ENCODE measurements around the gene RAPGEFL1.
"Not testable (repeated sequence)": the region's sequence is repeated elsewhere in the genome, so short reads cannot be mapped to it uniquely, and the experiment has no call there.

RAPGEFL1 gene

DNA sequence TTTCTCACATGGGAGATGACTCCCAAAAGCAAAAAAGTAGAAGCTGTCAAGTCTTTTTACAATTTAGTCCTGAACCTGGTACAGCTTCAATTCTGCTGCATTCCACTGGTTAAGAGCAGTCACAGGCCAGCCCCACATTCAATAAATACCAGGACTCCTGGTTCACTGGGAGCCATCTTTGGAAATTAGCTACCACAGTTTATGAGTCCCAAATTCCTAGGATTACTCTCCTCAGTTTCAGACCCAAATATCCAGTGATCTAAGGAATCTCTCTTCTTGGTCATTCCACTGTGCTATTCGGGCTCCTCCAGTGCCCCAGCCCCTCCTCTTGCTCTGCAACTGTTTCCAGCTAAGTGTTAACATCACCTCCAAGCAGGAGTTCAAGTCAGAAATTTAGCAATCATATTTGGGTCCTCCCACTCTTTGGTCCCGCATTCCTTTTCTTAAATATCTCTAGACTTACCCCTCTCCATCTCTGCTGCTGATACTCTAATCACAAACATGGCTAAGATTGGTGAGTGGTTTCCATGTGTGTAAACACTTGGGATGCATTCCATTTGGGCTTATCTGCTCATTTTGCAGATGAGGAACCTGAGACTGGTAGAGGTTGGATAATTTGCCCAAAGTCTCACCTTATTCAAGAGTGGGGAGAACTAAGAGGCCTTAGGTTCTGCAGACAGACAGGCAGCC, 32.3 kb downstream of the RAPGEFL1 start:
- no peak for DNase-seq (ENCODE audit: low spot score)

DNA sequence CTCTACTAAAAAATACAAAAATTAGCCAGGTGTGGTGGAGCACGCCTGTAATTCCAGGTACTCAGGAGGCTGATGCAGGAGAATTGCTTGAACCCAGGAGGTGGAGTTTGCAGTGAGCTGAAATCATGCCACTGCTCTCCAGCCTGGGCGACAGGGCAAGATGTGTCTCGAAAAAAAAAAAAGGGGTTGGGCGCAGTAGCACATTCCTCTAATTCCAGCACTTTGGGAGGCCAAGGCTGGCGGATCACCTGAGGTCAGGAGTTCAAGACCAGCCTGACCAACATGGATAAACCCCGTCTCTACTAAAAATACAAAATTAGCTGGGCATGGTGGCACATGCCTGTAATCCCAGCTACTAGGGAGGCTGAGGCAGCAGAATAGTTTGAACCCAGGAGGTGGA, 36.6 kb downstream of the RAPGEFL1 start:
- DNase-seq (ENCODE audit: low spot score) = not testable (repeated sequence)

GRCh38 chr17:40218006-40218739, 40.9 kb downstream of the RAPGEFL1 start:
- no peak for DNase-seq (ENCODE audit: low spot score)

- DNase-seq (ENCODE audit: low spot score) = peak; percentile 96
These were observed 41.7 kb downstream of the RAPGEFL1 start, which contains the start of gene WIPF2 for GRCh38 chr17:40218740-40219593. WIPF2 (plus strand) TSS chr17:40219304; CDS start chr17:40256460, 37,156 bp downstream.

DNA sequence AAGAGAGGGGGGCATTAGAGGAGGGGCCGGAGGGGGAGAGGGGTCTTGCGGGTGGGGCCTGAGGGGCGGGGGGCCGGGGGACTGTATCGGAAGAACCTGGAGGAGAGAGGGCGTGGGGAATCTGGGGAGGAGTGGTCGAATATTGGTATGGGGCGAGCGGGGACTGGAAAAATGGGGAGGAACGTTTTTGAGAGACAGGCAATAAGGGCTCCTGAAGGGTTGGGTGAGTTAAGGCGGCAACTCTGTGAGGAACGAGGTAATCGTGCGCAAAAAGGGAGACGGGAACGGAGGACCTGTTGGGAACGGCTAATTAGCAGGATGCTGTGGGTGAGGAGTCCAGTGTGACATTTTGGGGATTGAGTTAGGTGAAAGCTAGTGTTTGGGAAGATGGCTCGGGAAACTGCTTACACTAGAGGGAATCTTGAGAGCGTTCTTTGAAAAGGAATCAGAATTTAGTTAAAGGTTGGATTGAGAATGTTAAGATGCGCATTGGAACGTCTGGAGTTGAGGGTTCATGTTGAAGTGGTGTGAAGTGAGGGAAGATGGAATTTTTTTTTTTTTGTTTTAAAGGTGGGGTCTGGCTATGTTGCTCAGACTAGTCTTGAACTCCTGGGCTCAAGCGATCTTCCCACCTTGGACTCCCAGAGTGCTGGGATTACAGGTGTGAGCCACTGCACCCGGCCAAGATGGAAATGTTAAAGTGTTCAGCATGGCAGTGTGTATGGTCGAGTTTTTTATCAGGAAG, 42.5 kb downstream of the RAPGEFL1 start:
- peak; percentile 9 for DNase-seq (ENCODE audit: low spot score)

DNA sequence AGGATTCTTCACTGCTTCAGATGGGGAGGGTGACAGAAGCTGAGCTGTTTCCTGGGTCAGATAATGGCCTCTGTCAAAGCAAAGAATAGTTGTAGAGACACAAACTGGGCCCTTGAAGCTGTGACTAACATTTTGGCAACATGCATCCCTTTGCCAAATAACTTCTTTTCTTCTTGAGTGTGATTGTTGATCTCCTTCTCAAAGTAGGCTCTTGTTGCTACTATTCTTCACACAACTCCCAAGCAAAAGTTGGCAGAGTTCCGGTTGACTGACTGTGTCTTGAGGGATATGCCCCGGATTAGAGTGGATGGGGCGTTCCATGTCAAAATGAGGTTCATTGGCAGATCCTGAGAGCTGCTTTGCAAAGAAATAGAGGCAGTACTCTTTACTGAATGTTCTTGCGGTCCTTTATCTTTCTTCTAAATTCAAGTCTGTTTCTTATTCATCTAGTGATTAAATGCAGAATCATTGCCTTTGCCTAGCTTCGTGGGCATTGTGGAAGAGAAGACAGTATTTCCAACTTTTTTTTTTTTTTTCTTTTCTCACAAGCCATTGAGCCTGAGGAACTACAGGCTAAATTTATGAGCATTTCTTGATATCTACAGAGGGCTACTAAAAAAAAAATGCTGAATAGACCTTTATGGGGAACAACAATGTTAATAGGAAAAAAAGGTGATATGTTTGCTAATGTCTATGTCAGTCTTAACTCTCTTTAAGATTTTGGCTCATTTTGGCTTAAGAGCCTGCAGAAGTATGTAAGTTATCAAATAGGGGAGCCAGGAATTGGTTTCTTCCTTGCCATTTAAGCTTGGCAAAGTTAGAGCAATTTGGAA, 47.7 kb downstream of the RAPGEFL1 start:
- DNase-seq (ENCODE audit: low spot score) = no peak

- not testable (repeated sequence) for DNase-seq (ENCODE audit: low spot score)
These were observed 51.9 kb downstream of the RAPGEFL1 start for GRCh38 chr17:40229146-40229545.

DNA sequence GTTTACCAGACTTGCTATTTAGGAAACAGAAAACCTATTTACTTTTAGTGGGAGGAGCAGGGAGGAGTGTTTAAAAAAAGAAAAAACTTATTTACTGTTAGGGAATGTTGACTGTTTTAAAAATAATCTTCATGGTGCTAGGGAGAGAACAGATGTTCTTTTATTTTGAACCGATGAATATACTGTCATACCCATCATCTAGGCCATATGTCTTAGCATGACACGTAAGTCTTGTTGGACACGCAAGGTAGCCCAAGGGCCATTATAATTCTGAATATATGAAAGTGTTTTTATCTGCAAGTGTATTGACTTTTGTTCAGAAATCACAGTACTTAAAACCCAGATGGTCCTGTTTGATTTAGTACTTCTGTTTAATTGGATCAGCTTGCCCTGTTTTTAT, 53.4 kb downstream of the RAPGEFL1 start:
- no peak for DNase-seq (ENCODE audit: low spot score)

GRCh38 chr17:40231928-40232327, 54.7 kb downstream of the RAPGEFL1 start:
- not testable (repeated sequence) for DNase-seq (ENCODE audit: low spot score)

DNA sequence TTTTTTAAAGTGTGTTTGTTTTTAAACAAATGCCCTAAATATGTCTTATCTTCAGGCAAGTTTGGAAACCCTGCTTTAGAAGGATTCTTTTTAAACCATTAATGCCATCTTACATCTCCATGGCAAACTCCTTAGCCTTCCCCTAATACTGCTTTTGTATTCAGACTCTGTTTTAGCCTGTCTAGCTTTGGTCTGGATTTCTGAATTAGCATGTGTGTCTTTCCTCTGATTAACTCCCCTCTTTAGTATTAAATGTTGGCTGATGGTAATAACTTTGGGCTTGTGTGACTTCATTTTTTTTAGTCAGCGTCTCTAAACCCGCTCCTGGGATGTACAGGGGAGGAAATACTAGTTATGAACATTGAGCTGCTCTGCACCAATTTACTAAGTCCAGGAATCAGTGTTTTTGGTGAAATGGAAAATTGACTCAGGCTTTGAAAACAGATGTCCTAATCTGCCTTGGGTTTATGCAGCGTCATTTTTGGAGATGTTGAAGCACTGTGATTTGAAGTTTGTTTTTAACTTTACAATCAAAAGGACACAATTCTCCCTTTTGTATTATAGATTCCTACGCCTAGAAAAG, 64.1 kb downstream of the RAPGEFL1 start:
- DNase-seq (ENCODE audit: low spot score) = no peak

DNA sequence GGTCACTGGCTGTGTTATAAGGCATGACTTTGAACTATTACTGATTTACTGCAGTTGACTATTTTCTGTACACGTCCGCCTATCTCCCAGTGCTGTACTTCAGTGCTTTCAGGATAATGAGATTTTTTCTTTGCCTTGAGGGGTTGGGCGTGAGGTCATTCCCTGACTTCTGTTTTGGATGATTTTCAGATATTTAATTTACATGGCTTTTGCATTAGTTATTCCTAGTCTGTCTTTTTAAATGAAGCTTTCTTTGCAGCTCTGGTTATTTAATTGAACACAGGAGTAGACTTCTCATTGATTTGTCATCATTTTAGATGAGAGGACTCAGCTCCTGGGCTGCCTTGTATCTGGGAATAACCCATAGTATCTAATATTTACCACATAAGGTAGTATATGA, 65.5 kb downstream of the RAPGEFL1 start:
- DNase-seq (ENCODE audit: low spot score) = no peak

DNA sequence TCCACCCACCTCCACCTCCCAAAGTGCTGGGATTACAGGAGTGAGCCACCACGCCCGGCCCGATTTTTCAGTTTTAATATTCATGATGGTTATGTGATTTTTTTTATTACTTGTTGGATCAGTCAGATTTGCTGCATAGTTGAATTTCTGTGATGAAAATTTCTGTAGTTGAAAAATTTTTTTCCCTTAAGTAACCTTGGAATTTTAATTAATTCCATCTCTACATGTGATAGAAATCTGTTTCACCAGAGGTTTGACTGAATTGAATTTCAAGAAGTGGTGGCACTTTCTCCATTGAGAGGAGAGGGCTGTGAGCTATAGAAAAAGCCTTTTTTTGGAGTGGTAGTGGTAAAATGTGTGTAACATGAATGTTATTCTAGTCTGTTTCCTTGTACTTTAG, 66.5 kb downstream of the RAPGEFL1 start:
- no peak for DNase-seq (ENCODE audit: low spot score)

GRCh38 chr17:40244255-40244654, 67.0 kb downstream of the RAPGEFL1 start:
- DNase-seq (ENCODE audit: low spot score) = no peak
